Putamen (tissue), 1 donor: ENCODE measurements around the gene BMP6.

Experiments used
- DNase-seq: peaks from one replicate; pipeline ENCODE4 v3.0.0-alpha.2; 2016; ENCODE audit warnings: low spot score

Gene BMP6

DNA sequence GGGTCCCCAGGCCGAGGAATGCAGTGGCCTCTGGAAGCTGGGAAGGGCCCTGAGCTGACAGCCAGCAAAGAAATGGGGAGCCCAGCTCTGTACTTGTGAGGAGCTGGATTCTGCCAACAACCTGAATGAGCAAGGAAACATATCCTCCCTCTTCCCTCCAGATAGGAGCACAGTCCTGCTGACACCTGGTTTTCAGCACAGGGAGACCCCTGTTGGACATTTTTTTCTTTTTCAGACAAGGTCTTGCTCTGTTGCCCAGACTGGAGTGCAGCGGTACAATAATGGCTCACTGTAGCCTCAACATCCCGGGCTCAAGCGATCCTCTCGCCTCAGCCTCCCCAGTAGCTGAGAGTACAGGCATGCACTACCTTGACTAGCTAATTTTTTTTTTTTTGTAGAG is 21.5 kb downstream of the BMP6 start:
- DNase-seq: no peak

DNA sequence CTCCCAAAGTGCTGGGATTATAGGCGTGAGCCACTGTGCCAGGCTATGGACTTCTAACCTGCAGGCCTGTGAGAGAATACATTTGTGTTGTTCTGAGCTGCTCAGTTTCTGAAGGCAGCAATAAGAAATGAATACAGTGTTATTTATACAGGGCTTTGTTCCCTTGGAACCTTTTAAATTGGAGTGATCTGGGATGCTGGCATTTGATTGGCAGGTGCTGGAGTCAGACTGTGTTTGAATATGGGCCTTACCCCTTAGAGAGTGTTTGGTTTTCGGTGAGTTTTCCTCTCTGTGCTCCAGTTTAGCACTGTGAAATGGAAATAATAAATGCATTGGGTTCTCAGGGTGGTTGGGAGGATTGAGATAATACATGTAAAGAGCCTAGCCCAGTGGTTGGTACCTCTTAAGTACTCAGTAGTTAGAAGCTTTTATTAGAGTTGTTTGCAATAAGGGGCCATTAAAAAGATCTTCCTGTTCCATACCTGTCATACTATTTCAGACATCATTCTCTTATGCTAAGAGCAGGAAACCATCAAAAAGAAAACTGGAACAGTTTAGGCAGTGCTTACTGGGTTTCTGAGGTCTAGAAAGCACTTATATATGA is 22.1 kb downstream of the BMP6 start:
- no peak for DNase-seq

DNA sequence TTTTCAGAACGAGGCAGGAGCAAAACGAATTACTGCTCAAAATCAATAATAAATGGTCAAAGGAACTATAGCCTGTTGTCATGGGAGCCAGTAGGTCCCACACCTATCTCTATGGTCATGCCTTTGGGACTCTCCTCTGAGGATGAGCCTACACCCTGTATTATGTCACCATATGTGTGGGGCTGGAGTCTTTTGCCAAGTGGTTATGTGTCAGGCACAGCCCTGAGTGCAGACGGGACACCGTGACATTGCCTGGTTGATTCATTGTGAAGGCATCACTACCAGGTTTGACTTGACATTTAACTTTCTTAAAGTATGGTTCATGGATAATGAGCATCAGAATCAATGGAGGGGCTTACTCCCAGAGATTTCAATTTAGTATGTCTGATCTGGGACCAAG is 23.6 kb downstream of the BMP6 start:
- DNase-seq: no peak

DNA sequence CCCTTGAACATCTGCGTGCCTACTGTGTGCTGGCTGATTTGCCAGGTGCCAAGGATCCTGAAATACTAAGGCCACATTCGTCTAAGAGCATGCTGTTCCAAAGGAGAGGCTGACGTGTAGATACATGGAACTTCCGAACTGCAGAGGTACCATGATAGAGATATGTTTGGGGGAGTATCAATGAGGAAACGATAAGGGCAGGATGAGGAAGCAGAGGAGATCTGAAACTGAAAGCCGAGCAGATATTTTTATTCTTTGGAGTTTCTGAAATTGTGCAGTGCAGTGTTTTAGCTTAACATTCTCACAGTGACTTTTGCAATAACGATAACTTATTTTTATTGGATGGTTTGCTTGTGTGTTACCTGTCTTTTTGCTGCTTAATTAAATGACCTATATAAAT is 24.3 kb downstream of the BMP6 start:
- no peak for DNase-seq

DNA sequence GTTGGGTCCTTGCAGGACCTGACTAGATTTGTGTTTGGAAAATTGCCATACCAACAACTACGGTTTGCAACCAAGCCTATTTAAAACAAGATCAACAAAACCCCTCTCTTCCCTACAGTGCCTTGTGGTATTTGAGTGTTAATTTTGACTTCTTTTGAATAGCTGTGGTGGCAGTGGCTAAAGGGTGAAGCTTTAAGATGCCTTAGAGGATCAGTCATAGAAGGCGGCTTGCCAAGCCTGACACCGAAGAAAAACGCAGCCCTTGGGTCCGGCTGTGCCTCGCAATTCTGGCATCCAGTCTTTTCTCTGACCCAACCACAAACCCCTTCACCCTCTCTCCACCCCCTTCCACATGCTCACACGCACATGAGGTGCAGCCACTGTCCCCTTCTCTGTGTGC is 32.6 kb downstream of the BMP6 start:
- DNase-seq: no peak

DNA sequence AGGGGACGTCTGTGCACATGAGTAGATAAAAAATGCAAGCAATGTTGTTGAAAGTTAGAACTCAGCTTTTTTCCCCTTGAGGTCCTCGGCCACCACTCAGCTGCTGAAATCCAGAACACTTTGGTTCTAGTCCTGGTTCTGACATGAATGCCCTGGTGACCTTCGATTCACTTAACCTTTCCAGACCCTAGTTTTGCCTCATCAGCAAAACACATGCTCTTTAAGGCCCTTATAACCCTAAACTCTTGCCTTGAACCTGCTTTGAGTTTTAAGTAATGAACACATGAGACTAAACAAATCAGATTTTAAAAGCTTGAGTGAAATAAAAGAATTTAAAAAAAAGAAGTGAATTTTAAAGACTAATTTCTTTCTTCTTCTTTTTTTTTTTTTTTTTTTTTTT is 33.4 kb downstream of the BMP6 start:
- no peak for DNase-seq

DNA sequence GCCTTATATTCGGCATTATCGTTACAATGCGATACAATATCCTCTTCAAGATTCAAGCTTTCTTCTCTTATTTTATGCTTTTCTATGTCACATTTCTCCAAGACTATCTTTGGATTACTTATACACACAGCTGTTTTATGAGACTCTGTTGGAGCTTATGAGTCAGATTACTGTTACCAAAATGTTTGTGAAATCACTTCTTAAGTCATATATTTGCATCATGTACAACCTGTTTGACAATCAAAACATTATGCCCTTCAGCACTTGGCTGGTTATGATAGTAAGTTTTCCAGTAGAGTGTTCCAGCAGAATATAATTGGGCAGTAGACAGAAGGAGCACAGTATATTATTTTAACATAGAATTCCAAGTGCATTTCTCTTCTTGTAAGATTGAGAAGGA is 35.2 kb downstream of the BMP6 start:
- DNase-seq: no peak

DNA sequence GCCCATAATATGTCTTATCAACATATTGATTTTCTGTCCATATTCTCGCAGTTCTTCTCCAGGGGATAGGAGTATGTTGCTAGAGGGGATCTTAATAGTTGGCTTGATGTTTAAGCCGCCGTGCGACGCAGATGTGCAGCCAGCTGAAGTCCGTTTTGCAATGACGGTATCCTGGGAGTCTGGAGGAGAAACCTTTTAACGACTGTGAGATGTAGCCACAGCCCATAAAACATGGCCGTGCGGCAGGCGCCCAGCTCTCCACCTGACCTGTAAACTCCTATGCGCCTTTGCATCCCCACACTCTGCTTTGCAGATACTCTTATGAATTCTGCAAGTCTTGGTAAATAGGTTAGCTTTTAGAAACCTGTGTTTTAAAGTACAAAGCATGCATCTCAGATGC is 36.9 kb downstream of the BMP6 start:
- DNase-seq: no peak

DNA sequence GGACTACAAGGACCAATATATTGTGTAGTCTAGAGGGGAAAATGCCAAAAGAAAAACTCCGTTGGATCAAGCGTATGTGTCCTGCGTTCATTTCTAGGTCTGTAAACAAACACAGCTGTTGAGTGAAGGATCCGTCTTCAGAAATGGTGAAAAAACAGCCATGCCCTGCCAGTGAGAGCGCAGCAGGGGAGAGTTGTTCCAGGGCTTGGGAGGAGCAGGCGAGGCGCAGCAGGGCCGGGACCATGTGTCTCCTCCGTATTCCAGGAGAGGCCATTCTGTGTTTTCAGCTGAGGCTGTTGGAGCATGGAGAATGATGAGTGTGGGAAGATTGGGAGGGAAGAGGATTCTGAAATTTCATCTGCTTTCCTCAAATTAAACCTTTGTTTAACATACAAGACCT is 38.0 kb downstream of the BMP6 start:
- no peak for DNase-seq

DNA sequence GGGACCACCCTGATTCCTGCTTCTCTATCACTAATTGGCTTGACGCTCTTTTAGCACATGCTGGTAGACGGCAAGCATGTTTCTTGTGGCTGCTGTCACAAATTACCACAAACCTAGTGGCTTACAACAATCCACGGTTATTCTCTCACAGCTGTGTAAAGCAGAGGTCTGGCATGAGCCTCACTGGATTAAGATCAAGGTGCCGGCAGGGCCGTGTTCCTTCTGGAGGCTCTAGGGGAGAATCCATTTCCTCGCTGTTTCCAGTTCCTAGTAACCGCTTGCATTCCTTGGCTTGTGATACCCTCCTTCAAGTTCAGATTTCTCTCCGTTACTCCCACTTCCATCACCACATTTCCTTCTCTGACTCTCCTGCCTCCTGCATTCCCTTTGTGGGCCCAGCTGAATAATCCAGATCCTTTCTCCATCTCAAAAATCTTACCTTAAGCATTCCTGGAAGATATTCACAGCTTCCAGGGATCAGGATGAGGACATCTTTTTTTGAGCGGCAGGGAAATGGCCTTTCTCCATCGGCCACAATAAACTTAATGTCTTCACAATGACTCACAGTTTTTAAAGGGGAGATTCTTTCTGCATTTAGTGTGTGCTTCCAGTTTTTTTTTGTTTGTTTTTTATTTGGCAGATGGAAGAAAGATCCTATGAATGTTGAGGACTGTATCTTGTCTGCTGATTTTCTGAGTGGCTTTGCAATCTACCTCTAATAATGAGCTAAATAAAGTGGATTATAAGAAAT is 39.9 kb downstream of the BMP6 start:
- no peak for DNase-seq

DNA sequence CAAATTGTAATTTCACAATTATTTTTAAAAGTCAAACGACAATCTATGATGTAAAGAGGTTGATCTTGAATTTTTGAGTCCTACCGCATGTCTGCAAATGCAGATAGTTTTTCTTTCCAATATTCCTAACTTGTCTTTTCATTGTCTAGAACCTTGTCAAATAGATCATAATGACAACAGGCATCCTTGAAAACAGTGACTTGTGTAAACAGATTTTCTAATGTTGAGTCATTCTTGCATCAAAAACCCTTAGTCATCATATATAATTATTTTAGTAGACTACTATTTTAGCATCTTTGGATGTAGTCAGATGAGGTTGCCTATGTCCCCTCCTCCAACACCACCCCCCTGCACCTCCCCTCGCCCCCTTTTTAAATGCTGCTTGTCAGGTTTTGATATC is 43.8 kb downstream of the BMP6 start:
- DNase-seq: no peak

DNA sequence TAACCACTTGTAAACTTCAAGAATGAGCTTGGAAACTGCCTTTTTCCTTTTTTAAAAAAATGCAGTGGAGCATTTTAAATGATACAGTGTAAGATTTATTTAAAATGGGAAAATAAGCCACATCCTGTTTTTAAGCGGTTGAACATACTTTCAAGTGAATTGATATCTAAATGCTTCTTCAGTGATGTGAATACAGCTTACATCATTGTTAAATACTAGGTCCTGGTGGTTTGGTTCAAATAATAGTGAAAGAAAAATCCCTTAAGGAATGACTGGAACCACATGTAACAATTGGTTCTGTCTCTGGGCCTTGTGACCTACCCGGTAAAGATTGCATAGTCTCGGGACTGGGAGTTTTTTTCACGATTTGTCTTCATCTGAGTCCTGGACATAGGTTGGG is 44.2 kb downstream of the BMP6 start:
- DNase-seq: no peak

DNA sequence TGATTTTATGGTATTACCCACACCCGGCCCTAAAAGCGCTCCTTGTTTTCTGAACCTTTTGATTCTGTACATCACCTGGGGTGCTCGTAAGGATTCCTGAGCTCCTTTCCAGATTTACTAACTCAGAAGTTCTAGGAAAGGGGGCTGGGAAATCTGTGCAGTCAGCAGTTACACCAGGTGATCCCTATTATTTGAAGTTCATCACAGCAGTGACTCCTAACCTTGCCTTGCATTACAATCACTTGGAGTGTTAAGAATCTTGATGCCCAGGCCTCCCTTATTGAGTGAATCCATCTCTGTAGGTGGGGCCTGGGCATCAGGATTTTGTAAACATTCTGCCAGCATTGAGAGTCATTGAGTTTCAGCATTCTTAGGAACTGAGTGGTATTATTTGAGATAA is 44.7 kb downstream of the BMP6 start:
- DNase-seq: no peak

DNA sequence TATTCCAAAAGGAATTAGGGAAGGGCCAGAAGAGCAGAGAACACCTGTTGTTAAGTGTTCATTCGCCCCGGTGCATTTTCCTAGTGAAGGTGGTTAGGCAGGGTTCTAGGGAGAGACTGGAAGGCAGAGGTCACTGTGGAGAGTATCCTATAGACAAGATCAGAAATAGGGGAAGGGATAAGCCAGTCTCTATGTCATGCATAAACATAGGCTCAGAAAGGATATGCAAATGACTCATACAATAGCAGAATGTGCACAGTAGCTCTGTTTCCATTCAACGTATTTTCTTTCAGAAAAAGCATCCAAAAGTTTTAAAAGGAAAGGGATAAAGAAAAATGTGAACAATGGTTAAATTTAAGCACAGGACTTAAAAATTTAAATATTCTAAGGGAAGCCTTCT is 47.4 kb downstream of the BMP6 start:
- DNase-seq: no peak

DNA sequence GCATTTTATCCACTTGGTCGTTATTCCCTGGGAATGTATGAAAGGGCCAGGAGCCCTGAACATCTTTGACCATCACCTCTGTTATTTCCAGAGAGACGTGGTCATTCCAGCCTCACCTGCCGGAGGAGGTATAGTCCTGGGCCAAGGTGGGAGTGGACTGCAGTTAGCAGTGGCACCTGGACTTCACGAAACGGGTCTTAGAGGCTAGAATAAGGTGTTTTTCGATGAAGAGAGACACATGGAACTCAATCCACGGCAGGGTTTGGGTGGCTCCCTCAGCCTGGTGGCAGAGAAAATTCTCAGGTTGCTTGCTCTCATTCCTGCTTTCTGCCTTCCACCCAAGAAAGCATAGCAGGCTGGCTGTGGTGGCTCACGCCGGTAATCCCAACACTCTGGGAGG is 48.0 kb downstream of the BMP6 start:
- DNase-seq: no peak

DNA sequence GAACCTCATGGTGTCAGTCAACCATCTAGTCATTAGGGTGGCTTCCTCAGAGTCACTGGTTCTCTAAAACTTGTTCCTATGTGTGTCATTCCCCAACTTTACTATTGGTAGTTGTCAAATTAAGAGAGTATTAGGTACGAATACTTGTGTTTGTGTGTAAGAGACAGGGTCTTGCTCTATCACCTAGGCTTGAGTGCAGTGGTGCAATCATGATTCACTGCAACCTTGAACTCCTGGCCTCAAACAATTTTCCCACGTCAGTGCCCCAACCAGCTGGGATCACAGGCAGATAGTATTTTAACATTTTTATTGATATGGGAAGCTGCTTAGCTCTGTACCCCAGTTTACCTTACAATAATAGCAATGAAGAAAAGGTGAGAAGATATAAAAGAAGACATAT is 50.6 kb downstream of the BMP6 start:
- DNase-seq: no peak

DNA sequence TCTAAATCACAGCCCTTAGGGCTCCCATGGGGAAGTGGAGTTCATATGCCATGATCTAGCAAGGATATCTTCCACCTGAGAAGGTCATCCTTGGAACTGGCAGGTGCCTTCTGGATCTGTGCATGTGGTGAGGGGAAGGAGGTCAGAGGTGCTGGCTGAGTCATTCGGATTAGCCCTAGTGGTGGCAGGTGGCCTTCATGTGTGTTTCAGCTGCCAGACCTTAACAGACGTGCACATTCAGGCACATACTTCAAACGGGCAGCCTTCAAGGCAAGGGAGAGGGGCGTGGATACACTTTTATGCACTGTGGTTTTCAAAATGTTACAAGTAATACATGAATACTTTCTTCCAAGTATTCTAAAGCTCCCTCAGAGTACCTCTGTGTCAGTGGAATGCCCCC is 51.2 kb downstream of the BMP6 start:
- no peak for DNase-seq

DNA sequence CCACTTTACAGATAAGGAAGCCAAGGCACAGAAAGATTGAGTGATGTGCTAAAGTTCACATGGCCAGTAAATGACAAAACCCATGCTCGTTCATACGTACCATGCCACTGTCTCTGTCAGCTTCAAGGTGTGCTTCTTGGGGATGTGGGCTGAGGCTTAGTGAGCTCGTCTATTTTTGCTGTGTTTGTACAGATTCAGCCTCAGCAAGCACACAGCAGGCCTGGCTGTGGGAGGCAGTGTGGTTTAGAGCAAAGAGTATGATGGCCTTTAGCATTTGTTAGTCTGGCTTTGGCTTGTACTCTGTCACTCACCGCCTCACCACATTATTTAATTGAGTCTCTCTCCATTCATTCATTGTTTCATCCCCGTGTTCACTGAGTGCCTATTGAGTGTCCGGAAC is 55.3 kb downstream of the BMP6 start:
- no peak for DNase-seq

DNA sequence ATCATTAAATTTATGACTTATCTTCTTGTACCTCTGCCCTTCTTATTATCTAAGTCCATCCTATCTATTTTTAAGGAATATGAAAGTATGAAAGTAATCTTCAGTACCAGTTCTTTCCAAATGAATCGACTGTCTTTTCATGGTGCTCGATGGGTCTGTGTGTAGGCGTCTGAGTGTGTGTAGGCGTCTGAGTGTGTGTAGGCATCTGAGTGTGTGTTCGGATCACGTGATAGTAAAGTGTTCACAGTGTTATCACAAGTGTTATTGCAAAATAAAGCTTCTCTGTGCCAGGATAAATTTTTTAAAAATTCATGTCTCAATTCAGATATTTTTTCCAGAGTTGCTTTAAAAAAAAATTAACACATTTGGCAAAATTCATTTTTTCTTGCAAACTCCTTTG is 58.3 kb downstream of the BMP6 start:
- peak; percentile 36 for DNase-seq

DNA sequence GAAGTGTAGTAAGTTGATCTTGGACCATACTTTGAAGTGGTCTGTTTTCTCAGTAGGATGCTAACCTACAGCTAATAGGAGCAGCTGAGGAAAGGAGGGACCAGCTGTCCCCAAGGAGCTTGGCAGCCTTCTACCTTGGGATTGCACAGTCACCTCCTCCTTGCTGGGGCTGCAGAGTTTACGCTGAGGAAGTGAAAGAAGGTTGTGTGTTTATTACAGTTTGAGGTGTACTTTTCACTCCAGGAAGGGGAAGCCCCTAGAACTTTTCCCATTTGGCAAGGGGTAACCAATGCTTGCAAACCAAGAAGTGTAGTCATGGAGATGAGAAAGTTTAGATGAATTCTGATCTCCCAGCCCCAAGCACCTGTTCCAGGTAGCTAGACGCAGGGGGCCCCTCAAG is 58.8 kb downstream of the BMP6 start:
- DNase-seq: no peak

DNA sequence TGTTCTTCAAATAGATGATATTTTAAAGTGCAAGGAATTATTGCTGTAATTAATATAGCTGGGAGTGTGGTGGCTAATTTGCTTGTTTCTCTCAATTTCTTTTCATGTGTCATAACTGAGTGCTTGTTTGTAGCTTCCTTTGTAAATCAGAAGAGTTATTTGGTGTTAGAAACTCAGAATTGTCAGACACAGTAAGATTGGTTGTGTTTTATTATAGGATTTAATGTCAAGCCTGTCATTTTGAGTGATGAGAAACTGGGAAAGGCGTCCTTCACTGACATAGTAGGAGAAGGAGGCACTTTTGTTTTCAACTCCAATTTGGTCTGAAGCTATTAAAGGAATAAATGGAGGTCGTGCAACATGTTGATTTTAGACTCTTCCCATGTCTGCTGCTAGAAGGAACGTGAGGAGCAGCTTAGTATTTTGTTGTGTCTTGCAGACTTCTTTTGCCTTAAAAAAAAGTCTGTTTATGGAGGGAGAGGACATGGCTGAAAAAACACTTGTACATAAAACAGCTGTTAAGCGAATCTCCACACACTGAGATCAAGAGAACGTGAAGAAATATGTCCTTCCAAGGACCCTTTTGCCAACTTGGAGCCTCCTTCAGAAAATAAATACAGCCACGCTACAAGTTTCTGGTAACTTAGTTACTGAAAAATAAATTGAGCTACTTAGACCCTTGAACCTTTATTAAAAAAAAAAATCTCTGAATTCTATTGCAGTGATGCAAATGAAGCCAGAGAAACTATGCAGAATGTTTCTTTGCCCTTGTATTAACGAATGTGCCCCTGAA is 59.5 kb downstream of the BMP6 start:
- no peak for DNase-seq

DNA sequence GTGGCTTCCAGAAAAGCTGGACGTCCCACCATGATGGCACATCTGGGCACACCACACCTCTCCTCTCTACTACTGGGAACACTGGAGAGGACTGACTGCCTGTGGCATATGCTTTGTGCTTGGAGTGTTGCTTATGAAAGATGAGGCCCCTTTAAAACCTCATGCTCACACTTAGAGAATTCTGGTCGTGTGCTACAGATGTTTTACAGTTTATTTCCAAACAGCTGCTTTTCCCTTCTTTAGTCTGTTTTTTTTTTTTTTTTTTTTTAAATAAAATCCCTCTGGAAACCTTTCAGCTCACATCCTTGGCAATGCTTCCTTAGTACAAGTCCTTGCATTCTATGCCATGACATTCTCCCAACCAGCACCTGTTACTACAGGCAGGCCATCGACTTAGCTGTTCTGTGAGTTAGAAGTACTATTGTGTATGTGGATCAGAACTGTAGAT is 60.3 kb downstream of the BMP6 start:
- DNase-seq: no peak

DNA sequence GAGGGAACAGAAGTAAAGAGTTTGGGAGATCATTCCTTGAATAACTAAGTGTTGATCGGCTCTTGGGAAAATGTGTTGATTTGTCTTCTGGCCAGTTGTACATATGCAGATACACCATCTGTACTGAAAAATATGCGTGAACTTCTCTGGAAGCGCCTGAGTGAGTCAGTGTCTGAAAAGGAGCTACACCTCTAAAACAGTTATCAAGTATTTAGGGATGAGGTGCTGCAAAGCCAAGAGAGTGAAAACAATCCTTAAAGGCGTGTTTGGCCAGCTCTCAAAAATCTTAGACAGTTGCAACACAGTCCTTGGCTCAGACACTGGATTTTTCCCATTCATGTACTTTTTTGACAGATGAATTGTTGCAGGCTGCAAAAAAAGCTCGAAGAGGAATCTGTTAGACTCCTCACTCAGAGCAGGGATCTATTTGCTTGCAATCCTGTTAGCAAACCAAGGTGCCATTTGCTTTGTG is 61.3 kb downstream of the BMP6 start:
- no peak for DNase-seq
